PC-9 (cell line): ENCODE data around the gene NAA38. TPM values are rescaled to one million over a fixed set of nuclear protein-coding genes. Genes with fewer than 3 reads are reported as not detected.
A peak's percentile ranks its signal among the peaks of the same experiment; 100 is the strongest.

ENCODE experiments used
- Bru-seq: library from RNA; stranded (reverse); fragments of 400-500 nt; gene quantifications from one replicate; lab custom pipeline; 2021; lab: Mats Ljungman, UMichigan
- BruChase-seq, 2 experiments: library from RNA; stranded (reverse); fragments of 400-500 nt; gene quantifications; one replicate each; lab custom pipeline; 2021; lab: Mats Ljungman, UMichigan
- BruUV-seq: library from RNA; stranded (reverse); fragments of 400-500 nt; replicated peaks from 2 replicates; lab custom pipeline; 2021; lab: Mats Ljungman, UMichigan
- CTCF ChIA-PET: fragments of 300-600 bp; sonication (Branson Sonifier 250); formaldehyde crosslinking; loops from one replicate; lab custom pipeline; 2022; ENCODE audit warnings: antibody characterized with exemption; lab: Charles Lee
- POLR2A ChIA-PET: fragments of 300-600 bp; sonication (Branson Sonifier 250); formaldehyde crosslinking; loops from one replicate; lab custom pipeline; 2022; ENCODE audit warnings: antibody characterized with exemption; ENCODE audit not compliant: unreplicated experiment; lab: Charles Lee
- DNase-seq, 2 experiments: peaks; one replicate each; pipeline versions ENCODE4 v3.0.0 to v3.0.0-alpha.2; 2015 to 2022; ENCODE audit warnings: mixed read lengths in 1 of 2
- H2AFZ ChIP-seq: fragments of 200-600 bp; sonication (generic); 2 replicates; pipeline ENCODE4 v1.8.1; 2017; ENCODE audit warnings: antibody characterized with exemption
- H3F3A ChIP-seq: fragments of 200-600 bp; sonication (generic); 2 replicates; pipeline ENCODE4 v1.8.1; 2017; ENCODE audit warnings: antibody characterized with exemption, mild to moderate bottlenecking, low read depth; ENCODE audit not compliant: insufficient read depth
- H3K27ac ChIP-seq: fragments of 200-600 bp; sonication (generic); 2 replicates; pipeline ENCODE4 v1.6.1; 2016; ENCODE audit warnings: mixed run types
- H3K27me3 ChIP-seq: fragments of 200-600 bp; sonication (generic); 2 replicates; pipeline ENCODE4 v1.6.1; 2016; ENCODE audit warnings: low read depth, mixed run types; ENCODE audit not compliant: insufficient read depth
- H3K36me3 ChIP-seq: fragments of 200-600 bp; sonication (generic); 2 replicates; pipeline ENCODE4 v1.6.1; 2016; ENCODE audit warnings: low read depth, mixed run types
- H3K4me1 ChIP-seq: fragments of 200-600 bp; sonication (generic); replicated peaks from 2 replicates; pipeline ENCODE4 v1.6.1; 2016; ENCODE audit warnings: mixed run types; ENCODE audit not compliant: insufficient read depth
- H3K4me2 ChIP-seq: fragments of 200-600 bp; sonication (generic); 2 replicates; pipeline ENCODE4 v1.6.1; 2017; ENCODE audit warnings: mixed run types
- H3K4me3 ChIP-seq: fragments of 200-600 bp; sonication (generic); 2 replicates; pipeline ENCODE4 v1.6.1; 2016; ENCODE audit warnings: mixed run types
- H3K79me2 ChIP-seq: fragments of 200-600 bp; sonication (generic); 2 replicates; pipeline ENCODE4 v1.6.1; 2017; ENCODE audit warnings: low read depth, mixed run types
- H3K9me2 ChIP-seq: fragments of 200-600 bp; sonication (generic); 2 replicates; pipeline ENCODE4 v1.8.1; 2017; ENCODE audit warnings: mild to moderate bottlenecking; ENCODE audit not compliant: insufficient read depth
- H3K9me3 ChIP-seq: fragments of 200-600 bp; sonication (generic); 2 replicates; pipeline ENCODE4 v1.8.1; 2016; ENCODE audit warnings: low read depth; ENCODE audit not compliant: insufficient read depth
- H4K20me1 ChIP-seq: fragments of 200-600 bp; sonication (generic); 2 replicates; pipeline ENCODE4 v1.8.1; 2017; ENCODE audit not compliant: insufficient read depth
- CTCF ChIP-seq: fragments of 200-600 bp; sonication (generic); conservative IDR thresholded peaks from 2 replicates; pipeline ENCODE4 v1.6.1; 2017; ENCODE audit warnings: mixed run types, antibody characterized with exemption, mild to moderate bottlenecking, moderate library complexity
- EZH2 ChIP-seq: fragments of 200-600 bp; sonication (generic); IDR thresholded peaks from 2 replicates; pipeline ENCODE4 v1.8.0; 2017; ENCODE audit warnings: antibody characterized with exemption, low read depth
- intact Hi-C: fragments of 100-400 bp; cut with micrococcal nuclease; formaldehyde crosslinking; loops from one replicate; pipeline ENCODE4 v1.10.0; 2022; ENCODE audit not compliant: unreplicated experiment
- long read RNA-seq: library from polyadenylated mRNA; stranded (forward); transcript quantifications from one replicate; pipeline ENCODE4 v2.0.0, GENCODE V29; 2022
- total RNA-seq: library from RNA; stranded (reverse); gene quantifications from 2 replicates; pipeline ENCODE4 v1.2.3, GENCODE V29; 2021

Gene NAA38
- total RNA-seq (159 and 176 TPM in 2 replicates), Bru-seq, nascent RNA (percentile 84 among the genes with signal in this experiment), BruChase-seq, experiment 1, labeled RNA remaining after a 2-hour chase (percentile 89 among the genes with signal in this experiment), BruChase-seq, experiment 2, labeled RNA remaining after a 6-hour chase (percentile 74 among the genes with signal in this experiment)
- long read RNA-seq, transcript NAA38-206 (2 exons, 424 nt): minor isoform, 29 of 351 reads
- long read RNA-seq, transcript NAA38-205 (3 exons, 852 nt): minor isoform, 132 of 351 reads
- long read RNA-seq, transcript NAA38-203 (3 exons, 553 nt): minor isoform, 11 of 351 reads
- long read RNA-seq, transcript NAA38-201 (2 exons, 999 nt): major isoform, 159 of 351 reads
- long read RNA-seq, partial matches to known transcripts: 3 of 351 reads
- long read RNA-seq, other reads (novel, unspliced or antisense): 16 of 351 reads

GRCh38 chr17:7856811-7857712, at the start of gene NAA38:
TSS of gene NAA38 (minus strand) at chr17:7857559. CDS start at chr17:7857463, 96 bp downstream.
- POLR2A ChIA-PET: interaction anchor here (0.6 to 0.7 kb wide), 3 partner anchors 29 to 438 kb away, joined by 3 to 10 read pairs (median 5); no protein-coding TSS in a partner anchor
- TF ChIP-seq EZH2: no peak
- no peak for TF ChIP-seq CTCF
- CTCF ChIA-PET: interaction anchor here (1.1 to 1.5 kb wide), 2 partner anchors 12 to 22 kb away, joined by 7 to 12 read pairs; no protein-coding TSS in a partner anchor
- H3K27ac ChIP-seq: peak within 1 kb of the TSS; percentile 79
- peaks cover 18% of the 10 kb centered on the region for H3K79me2 ChIP-seq
- peak within 1 kb of the TSS; percentile 97 for H3K4me3 ChIP-seq
- no peaks in the 10 kb centered on the region for H3K9me2 ChIP-seq
- BruUV-seq: TSS peak; percentile 83
- peak within 1 kb of the TSS; percentile 97 for H3K4me2 ChIP-seq
- peaks cover 11% of the 10 kb centered on the region for H3F3A ChIP-seq
- intact Hi-C loops: loop anchor here (1.0 to 10.0 kb wide), 6 partner anchors 13 to 272 kb away; partner anchors contain the start of gene MPDU1
- H3K9me3 ChIP-seq: no peaks in the 10 kb centered on the region
- no peaks in the 10 kb centered on the region for H4K20me1 ChIP-seq
- H3K27me3 ChIP-seq: no peaks in the 10 kb centered on the region
- H3K4me1 ChIP-seq: peaks cover 13% of the 10 kb centered on the region
- peak within 1 kb of the TSS; percentile 78 for H2AFZ ChIP-seq
- DNase-seq: peak; percentile 96 to 97
- H3K36me3 ChIP-seq: no peaks in the 10 kb centered on the region

GRCh38 chr17:7903154-7904103, 46.1 kb upstream of the NAA38 start:
- no peaks in the 10 kb centered on the region for H3K9me2 ChIP-seq
- DNase-seq: peak in 1 of 2 experiments; percentile 14
- H3K27ac ChIP-seq: no peak overlapping the region
- no peak overlapping the region for H3K4me3 ChIP-seq
- H3K79me2 ChIP-seq: no peaks in the 10 kb centered on the region
- POLR2A ChIA-PET: no interaction called here
- TF ChIP-seq EZH2 (no peak), CTCF (no peak)
- no peak overlapping the region for H3K4me2 ChIP-seq
- intact Hi-C loops: no loop called here
- H3F3A ChIP-seq: no peaks in the 10 kb centered on the region
- H3K9me3 ChIP-seq: no peaks in the 10 kb centered on the region
- H3K4me1 ChIP-seq: no peaks in the 10 kb centered on the region
- no peaks in the 10 kb centered on the region for H3K27me3 ChIP-seq
- CTCF ChIA-PET: no interaction called here
- no peak overlapping the region for H2AFZ ChIP-seq
- no peaks in the 10 kb centered on the region for H4K20me1 ChIP-seq
- H3K36me3 ChIP-seq: no peaks in the 10 kb centered on the region
- BruUV-seq: TSS peak; percentile 16
